ENCODE data around the gene TNNT3.

TNNT3 gene

GRCh38 chr11:1896923-1897322, 22.6 kb upstream of the TNNT3 start:
- no peak for DNase-seq

GRCh38 chr11:1899090-1899489, 20.4 kb upstream of the TNNT3 start:
- DNase-seq: no peak

GRCh38 chr11:1899686-1900085, 19.8 kb upstream of the TNNT3 start:
- no peak for DNase-seq

- no peak for DNase-seq
These were observed 13.3 kb upstream of the TNNT3 start for GRCh38 chr11:1906181-1906580.

- no peak for DNase-seq
These were observed 12.7 kb upstream of the TNNT3 start for GRCh38 chr11:1906611-1907423.

- no peak for DNase-seq
These were observed 10.9 kb upstream of the TNNT3 start for GRCh38 chr11:1908618-1909017.

GRCh38 chr11:1909524-1909923, 10.0 kb upstream of the TNNT3 start:
- no peak for DNase-seq

- no peak for DNase-seq
These were observed 7.1 kb upstream of the TNNT3 start for GRCh38 chr11:1912289-1912878.

- no peak for DNase-seq
These were observed 6.0 kb upstream of the TNNT3 start for GRCh38 chr11:1913271-1914060.

- DNase-seq: no peak
These were observed 3.7 kb upstream of the TNNT3 start for GRCh38 chr11:1915795-1916131.

GRCh38 chr11:1916132-1916985, 3.1 kb upstream of the TNNT3 start:
- no peak for DNase-seq

GRCh38 chr11:1916986-1917522, 2.4 kb upstream of the TNNT3 start:
- DNase-seq: no peak

- no peak for DNase-seq
These were observed 1.7 kb upstream of the TNNT3 start for GRCh38 chr11:1917523-1918435.

GRCh38 chr11:1918436-1919315, 827 bp upstream of the TNNT3 start:
- no peak for DNase-seq

- no peak for DNase-seq
These were observed 815 bp downstream of the TNNT3 start for GRCh38 chr11:1920128-1920908.

- no peak for DNase-seq
These were observed 1.5 kb downstream of the TNNT3 start for GRCh38 chr11:1920909-1921573.

GRCh38 chr11:1921574-1922141, 2.2 kb downstream of the TNNT3 start:
- no peak for DNase-seq

- no peak for DNase-seq
These were observed 3.1 kb downstream of the TNNT3 start for GRCh38 chr11:1922481-1923081.

All from right kidney (tissue), 1 donor.